ENCODE measurements around the gene PCBP3.

DNA sequence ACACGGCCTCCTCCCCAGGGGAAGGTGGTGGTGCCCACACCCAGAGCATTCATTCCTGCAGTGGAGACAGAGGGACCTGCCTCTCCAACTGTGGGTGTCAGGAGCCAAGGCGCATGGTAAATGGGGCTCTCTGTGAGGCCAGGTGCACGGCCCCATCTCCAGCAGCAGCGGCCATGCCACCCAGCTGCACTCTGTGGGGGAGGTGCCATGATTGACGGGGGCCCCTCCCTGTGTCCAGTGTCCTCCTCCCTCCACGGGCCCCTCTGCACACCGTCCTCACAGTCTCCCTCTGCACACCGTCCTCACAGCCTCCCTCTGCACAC is 254.5 kb downstream of the PCBP3 start:
- TF ChIP-seq, protein P1, sequence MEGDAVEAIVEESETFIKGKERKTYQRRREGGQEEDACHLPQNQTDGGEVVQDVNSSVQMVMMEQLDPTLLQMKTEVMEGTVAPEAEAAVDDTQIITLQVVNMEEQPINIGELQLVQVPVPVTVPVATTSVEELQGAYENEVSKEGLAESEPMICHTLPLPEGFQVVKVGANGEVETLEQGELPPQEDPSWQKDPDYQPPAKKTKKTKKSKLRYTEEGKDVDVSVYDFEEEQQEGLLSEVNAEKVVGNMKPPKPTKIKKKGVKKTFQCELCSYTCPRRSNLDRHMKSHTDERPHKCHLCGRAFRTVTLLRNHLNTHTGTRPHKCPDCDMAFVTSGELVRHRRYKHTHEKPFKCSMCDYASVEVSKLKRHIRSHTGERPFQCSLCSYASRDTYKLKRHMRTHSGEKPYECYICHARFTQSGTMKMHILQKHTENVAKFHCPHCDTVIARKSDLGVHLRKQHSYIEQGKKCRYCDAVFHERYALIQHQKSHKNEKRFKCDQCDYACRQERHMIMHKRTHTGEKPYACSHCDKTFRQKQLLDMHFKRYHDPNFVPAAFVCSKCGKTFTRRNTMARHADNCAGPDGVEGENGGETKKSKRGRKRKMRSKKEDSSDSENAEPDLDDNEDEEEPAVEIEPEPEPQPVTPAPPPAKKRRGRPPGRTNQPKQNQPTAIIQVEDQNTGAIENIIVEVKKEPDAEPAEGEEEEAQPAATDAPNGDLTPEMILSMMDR (IDR thresholded peaks at IDR 0.05; ENCODE audit: insufficient read depth, low read length, poor library complexity, severe bottlenecking) = no peak
- TF ChIP-seq EZH2phosphoT487 (conservative IDR thresholded peaks at IDR 0.05; ENCODE audit: low read length) = no peak

Data from SU-DHL-6 (cell line).